Bone marrow (tissue), 2 donors: ENCODE results near the gene PDE6G.
A peak's percentile ranks its signal among the peaks of the same experiment; 100 is the strongest.
"Not testable (repeated sequence)": the region's sequence is repeated elsewhere in the genome, so short reads cannot be mapped to it uniquely, and the experiment has no call there.

Experiments used
- DNase-seq, 2 donors: peaks; one replicate each; lab custom pipeline; 2025; lab: John Stamatoyannopoulos, UW

Gene PDE6G

GRCh38 chr17:81687770-81688541 is 31.6 kb upstream of the PDE6G start:
- DNase-seq = no peak

GRCh38 chr17:81686614-81687013 is 30.3 kb upstream of the PDE6G start:
- DNase-seq = no peak

GRCh38 chr17:81685108-81685507 is 28.8 kb upstream of the PDE6G start:
- DNase-seq = no peak

DNA sequence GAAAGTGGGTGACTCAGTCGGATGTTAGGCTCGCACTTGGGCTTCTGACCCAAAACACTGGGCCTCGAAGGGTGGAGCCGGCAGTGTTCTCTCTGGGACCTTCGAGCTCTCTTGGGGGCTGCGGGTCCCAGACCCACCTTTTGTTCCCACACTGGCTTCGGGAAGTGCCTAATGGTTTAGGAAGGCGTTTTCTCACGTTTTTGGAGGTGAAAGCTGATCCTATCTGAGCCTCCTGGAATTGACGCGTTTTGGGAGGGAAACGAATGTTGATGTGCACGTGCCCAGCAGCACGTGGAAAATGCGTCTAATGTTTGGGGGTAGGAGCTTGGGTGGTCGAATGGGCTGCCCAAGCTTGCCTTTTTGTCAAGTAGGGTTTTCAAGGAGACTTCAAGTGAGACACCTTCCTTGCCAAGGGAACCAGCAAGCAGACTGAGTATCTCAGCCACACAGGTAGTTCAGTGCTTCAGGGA is 28.1 kb upstream of the PDE6G start:
- no peak for DNase-seq

GRCh38 chr17:81683584-81684441 is 27.5 kb upstream of the PDE6G start, which contains the start of the genes ARL16 and HGS:
TSS of gene ARL16 (minus strand) at chr17:81683797. CDS start at chr17:81683753, 44 bp downstream.
TSS of gene HGS (plus strand) at chr17:81684011. CDS start at chr17:81684067, 56 bp downstream.
- DNase-seq = peak; percentile 92 to 99

GRCh38 chr17:81683208-81683583 is 26.9 kb upstream of the PDE6G start:
- DNase-seq = no peak

DNA sequence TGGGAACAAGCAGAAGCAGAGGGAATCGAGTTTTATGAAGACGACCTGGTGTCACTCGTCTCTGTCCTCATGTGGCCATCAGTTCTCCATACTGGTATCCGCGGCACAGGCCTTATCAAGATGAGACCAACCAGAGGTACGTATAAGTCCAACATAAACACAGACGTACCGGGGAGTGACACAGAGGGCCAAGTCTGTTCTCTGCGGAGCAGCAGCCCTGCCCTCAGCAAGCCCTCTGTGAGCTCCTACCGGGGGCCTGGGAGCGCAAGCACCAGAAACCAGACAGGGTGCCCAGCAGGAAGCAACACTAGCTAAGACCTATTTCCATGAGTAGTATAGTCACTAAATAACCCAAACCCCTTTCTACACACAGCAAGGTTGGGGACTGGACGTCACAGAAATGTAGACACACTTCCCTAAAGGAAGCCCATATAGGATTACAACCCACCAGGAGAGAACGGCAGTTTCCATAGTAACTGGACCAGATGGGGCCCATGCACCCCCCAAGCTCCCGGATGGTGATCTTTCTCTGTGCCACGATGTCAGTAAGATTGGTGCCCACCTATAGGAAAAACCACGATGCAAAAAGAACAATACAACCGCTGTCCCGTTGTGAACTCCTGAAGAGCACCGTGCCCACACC is 26.3 kb upstream of the PDE6G start:
- DNase-seq = no peak

- DNase-seq = no peak
These were observed 25.3 kb upstream of the PDE6G start for GRCh38 chr17:81681672-81682071.

DNA sequence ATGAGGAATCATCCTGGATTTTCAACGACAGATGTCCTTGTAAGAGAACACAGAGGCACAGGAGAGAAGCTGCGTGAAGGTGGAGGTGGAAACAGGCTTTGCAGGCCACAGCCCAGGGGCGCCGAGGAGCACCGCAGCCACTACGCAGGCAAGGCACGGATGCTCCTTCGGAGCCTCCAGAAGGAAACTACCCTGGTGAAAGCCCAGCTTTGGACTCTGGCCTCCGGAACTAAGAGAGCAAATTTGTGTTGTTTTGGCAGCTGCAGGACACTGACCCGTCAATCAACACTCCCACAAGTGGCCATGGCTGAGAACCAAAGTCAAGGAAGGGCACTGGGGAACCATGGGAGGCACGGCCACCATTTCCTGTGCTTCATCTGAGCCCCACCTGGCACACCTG is 23.8 kb upstream of the PDE6G start:
- no peak for DNase-seq

DNA sequence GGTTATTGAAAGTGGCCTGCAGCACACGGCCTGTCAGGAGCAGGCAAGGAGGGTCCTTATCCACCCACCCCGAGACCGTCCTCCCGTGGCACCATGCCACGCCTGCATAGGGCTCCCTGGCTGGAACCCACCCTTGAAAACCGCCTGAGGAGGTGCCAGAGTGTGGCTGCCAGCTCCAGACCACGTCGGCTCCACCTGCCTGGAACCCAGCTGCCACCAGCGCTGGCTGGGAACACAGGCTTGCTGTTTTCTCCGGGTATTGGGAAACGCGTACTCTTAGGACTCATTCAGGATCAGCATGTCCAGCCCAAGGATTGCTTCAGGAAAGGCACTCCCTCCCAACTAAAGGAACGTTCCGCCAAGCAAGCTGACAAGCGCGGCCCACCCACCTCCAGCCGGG is 20.6 kb upstream of the PDE6G start:
- no peak for DNase-seq

GRCh38 chr17:81675515-81676221 is 19.3 kb upstream of the PDE6G start:
- DNase-seq = not testable (repeated sequence)

GRCh38 chr17:81673561-81674258 is 17.4 kb upstream of the PDE6G start:
- no peak for DNase-seq

GRCh38 chr17:81672954-81673353 is 16.6 kb upstream of the PDE6G start:
- no peak for DNase-seq

DNA sequence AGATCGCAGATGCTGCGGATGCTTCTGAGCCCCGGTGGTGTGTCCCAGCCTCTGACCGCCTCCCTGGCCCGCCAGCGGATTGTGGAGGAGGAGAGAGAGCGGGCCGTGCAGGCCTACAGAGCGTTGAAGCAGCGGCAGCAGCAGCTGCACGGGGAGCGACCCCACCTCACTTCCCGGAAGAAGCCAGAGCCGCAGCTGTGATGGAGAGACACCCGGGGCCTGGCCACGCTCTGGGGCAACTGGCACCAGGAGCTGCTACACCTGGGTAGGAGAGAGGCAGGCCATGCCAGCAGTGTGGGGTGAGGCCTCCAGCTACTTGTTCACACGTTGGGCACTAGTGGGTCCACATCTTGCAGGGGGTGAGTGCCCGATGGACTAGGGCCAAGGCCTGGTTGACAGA is 16.2 kb upstream of the PDE6G start:
- DNase-seq = no peak

- no peak for DNase-seq
These were observed 11.4 kb upstream of the PDE6G start for GRCh38 chr17:81667754-81668153.

DNA sequence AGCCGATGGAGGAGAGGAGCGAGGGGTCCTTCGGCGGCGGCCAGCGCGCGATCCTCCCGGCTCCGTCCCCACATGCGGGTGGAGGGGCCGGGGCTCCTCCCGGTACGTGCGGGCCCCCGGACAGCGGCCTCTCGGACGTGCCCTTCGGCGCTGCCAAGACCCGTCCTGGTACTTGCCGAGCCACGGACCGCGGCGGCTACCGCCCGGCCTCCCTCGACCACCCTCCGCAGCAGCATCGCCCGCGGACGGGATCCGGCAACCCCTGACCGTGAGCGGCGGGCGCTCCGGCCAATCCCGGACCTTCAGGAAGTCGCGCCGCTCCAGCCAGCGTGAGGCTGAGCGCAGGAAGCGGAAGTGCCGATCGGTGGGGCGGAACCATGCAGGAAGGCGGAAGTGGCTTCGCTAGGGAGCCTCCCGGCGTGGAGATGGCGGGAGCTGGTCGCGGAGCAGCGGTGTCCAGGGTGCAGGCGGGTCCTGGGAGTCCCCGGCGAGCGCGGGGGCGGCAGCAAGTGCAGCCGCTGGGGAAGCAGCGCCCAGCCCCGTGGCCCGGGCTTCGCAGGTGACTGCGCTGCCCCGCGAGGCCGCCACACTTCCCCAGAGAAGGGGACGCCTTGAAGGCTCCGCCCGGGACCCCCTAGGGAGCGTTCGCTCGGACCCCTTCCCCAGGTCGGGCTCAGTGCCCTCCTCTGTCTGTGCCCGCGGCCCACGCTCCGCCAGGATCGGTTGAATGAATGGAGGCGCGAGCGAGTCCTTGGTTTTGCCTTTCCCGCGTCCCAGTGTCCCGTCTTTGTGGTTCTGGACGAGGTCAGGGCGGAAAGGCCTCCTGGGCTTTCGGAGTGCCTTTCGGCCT is 10.2 kb upstream of the PDE6G start, which contains the start of the genes CCDC137 and OXLD1:
Gene CCDC137 (plus strand): TSS at position 396 of the 850 bp plus-strand sequence. CDS start 30 bp downstream, at position 426.
Gene OXLD1 (minus strand): TSS at position 264 of the 850 bp plus-strand sequence. CDS start 28 bp downstream, at position 236.
- DNase-seq = peak; percentile 72 to 92

DNA sequence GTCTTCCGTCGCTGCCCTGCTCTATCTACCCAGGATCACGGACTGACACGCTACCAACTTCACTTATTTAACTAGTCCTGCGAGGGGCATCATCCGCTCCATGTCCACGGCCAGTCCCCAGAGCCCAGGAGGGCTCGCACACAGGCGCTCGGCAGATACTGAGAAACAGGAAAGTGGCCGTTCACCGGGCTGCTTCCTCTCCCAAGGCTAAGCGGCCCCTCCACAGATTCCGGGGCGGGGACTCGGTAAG is 9.7 kb upstream of the PDE6G start:
- DNase-seq = no peak

DNA sequence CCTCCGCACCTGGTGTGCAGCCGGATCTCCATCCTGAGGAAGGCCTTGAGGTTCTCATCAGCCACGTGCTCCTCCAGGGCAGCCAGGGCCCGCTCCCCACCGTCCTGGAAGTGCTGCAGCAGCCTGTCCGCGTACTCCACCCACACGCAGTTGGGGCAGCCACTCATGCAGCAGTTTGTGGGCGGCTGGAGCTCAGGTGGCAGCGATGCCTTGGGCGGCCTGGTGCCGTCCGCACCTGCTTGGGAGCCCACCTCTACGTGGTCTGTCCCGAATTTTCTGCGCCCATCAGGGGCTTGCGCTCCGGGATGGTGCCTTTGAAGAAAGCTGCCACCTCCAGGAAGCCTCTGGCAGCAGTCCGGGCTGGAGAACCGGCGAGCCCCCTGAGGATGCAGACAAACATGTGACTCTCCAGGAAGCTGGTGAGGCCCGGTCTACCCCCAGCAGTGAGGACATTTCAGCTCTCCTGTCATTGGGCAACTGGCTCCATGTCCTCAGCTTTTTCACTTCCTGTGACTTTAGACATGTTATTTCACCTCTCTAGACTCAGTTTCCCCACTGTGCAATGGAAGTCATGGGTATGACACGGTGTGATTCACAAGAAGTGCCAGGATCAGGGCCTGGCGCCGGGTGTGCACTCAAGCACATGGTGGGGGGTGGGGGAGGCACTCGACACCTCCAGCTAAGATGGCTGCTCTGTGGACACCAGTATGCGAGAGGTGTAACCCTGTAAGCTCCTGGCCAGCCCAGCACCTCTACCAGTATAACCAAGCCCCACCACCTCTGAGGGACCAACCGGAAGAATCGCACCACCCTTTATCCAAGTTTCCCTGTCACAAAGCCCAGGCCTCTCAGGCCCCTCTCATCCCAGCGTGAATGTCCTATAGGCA is 9.1 kb upstream of the PDE6G start:
- no peak for DNase-seq

- no peak for DNase-seq
These were observed 7.7 kb upstream of the PDE6G start for GRCh38 chr17:81664051-81664470.
